ENCODE data around the gene EDIL3.

EDIL3 gene

DNA sequence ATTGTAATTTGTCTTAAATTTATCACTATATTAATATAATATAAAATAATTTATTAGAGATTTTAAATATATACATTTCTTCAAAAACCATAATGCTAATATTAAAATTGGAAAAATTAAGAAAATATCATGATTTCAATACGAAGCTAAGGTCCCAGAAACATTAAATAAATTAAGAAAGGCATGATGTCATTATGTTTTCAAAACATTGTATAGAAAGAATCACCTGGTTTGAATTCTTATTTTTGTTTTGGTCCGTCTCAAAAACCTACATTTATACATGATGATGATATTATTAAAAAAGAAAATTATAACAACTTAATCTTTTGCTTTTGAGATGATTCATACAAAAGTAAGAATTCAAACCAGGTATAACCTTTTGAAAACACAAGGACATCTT, 8.2 kb upstream of the EDIL3 start:
- DNase-seq (ENCODE audit: insufficient read length), result no peak
- TF ChIP-seq POLR2A (IDR thresholded peaks at IDR 0.05; ENCODE audit: low read depth, low read length), result no peak
- no peak for TF ChIP-seq TAF1 (IDR thresholded peaks at IDR 0.05; ENCODE audit: borderline replicate concordance, low read depth, low read length)
- TF ChIP-seq POLR2AphosphoS5 (IDR thresholded peaks at IDR 0.05; ENCODE audit: low read depth, low read length), result no peak
- FAIRE-seq, result no peak

DNA sequence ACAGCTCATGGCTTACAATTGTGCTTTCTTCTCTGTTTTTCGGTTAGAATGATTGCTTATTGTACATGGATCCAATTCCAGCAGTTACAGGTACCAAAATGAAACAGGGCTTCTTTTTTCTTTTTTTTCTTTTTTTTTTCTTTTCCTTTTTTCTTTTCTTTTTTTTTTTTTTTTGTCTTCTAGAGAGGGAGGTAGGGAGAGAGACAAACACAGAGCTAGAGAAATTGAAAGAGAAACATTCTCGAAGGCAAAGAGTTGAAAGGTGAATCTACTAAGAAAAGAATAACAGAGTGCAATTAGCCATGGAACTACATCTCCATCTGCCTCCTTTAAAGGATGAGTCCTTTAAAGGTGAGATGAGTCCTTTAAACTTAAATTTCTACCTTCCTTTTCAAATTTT, 1.0 kb upstream of the EDIL3 start:
- FAIRE-seq (no peak), DNase-seq (ENCODE audit: insufficient read length) (no peak)
- TF ChIP-seq POLR2AphosphoS5 (IDR thresholded peaks at IDR 0.05; ENCODE audit: low read depth, low read length), result no peak
- no peak for TF ChIP-seq TAF1 (IDR thresholded peaks at IDR 0.05; ENCODE audit: borderline replicate concordance, low read depth, low read length)
- no peak for TF ChIP-seq POLR2A (IDR thresholded peaks at IDR 0.05; ENCODE audit: low read depth, low read length)

- FAIRE-seq, result no peak
- TF ChIP-seq TAF1 (IDR thresholded peaks at IDR 0.05; ENCODE audit: borderline replicate concordance, low read depth, low read length) (no peak), POLR2A (IDR thresholded peaks at IDR 0.05; ENCODE audit: low read depth, low read length) (no peak), POLR2AphosphoS5 (IDR thresholded peaks at IDR 0.05; ENCODE audit: low read depth, low read length) (no peak)
- DNase-seq (ENCODE audit: insufficient read length), result no peak
These were observed 670 bp downstream of the EDIL3 start for GRCh38 chr5:84383816-84384603.

DNA sequence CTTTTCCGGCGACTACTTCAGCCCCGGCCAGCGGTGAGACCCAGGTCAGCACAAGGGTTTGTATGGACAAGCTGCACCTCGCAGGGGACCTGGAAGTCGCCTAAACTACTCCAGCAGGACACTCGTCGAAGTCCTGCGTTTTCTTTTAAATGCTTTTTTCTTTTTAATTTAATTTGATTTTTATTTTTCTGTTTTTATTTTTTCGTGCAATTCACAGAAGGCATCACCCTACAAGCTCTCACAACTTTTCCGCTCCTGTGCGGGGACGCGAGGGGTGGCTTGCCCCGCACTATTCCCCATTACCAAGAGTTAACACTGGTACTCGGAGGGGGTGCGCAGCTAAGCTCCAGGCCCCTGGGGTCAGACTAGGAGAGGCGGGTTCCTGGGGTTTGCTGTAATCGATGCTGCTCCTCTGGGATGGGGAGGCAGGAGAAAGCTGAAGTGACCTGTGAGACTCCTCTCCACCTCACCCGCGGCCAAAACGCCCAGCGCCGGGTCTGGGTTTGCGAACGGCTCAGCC, 1.3 kb downstream of the EDIL3 start:
- DNase-seq (ENCODE audit: insufficient read length) (no peak), FAIRE-seq (no peak)
- TF ChIP-seq POLR2A (IDR thresholded peaks at IDR 0.05; ENCODE audit: low read depth, low read length) (no peak), POLR2AphosphoS5 (IDR thresholded peaks at IDR 0.05; ENCODE audit: low read depth, low read length) (no peak), TAF1 (IDR thresholded peaks at IDR 0.05; ENCODE audit: borderline replicate concordance, low read depth, low read length) (no peak)

DNA sequence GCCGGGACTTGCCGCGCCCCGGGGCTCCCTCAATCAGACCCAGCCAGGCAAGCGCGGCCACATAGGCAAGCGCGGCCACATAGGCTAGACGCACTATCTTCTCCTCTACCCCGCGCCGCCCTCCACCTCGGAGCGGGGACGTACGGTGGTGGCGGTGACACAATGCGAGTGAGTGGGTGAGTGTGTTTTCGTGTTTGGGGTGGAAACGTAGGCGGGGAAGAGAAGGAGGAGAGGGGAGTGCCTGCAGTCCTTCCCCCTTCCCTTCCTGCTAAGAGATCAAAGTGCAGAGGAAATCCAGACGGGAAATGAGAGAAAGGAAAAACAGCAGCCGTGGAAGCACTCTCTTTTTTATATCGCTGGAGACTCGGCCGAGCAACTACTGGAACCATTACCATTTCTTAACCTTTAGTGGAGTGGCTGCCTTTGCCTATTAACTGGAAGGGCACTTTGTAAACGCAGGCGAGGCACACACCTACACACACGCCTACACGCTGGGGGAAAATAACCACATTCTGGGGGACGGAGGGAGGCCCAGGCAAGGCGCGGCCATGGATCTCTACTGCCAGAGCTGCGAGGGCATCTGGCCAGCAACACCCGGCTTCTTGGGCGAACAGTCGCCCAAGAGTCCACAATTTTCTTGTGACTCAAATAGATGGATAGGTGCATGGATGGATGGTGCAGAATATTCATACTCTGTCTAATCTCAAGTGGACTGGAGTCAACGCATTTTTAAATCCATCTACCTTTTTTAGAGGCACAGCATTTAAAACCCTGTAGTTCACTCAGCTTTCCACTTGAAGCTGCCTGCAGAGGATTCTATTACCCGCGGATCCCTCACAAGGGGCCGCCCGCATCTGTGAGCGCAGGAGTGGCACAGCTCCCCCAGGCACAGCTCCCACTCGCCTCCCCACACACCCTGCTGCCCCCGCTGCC, 2.1 kb downstream of the EDIL3 start:
- TF ChIP-seq POLR2AphosphoS5 (IDR thresholded peaks at IDR 0.05; ENCODE audit: low read depth, low read length), result no peak
- FAIRE-seq, result no peak
- no peak for DNase-seq (ENCODE audit: insufficient read length)

DNA sequence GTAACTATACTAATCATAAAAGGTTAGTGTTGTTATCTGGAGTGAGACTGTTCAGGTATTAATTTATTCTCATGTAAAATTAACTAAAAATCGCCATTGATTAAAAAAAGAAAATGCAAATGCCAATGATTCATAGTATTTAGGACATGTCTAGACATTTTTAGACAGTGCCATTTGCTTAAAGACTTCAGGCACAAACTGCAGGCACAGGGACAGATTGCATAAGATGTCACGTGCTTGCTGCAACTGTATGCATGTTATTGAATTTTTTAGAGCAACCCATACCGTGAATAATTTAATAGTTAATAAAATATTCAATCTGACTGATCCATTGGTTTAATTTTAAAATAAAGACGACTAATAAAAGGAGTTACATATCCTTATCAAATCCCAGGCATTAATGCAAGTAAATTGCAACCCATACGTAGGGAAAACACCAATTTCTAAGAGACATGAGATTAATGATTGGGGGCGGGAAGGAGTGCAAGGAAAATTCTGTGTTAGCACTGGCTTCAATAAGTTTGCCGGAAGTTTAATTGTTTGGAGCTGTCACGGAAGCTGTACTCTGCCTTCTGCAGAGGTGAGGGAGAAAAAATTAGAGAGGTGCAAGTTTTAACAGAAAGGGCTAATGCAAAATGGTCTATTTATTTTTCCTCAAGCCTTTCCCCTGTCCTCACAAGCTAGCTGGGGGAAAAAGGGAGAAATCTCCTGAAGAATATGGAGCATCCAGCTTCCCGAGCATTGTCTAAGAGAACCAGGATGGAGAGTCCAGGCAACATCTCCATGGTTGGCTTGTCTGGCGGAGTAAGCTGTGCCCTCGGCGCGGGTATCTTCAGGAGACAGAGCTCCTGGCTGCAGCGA, 2.9 kb downstream of the EDIL3 start:
- TF ChIP-seq TAF1 (IDR thresholded peaks at IDR 0.05; ENCODE audit: borderline replicate concordance, low read depth, low read length), result no peak
- no peak for TF ChIP-seq POLR2A (IDR thresholded peaks at IDR 0.05; ENCODE audit: low read depth, low read length)
- TF ChIP-seq POLR2AphosphoS5 (IDR thresholded peaks at IDR 0.05; ENCODE audit: low read depth, low read length), result no peak
- FAIRE-seq (no peak), DNase-seq (ENCODE audit: insufficient read length) (no peak)

DNA sequence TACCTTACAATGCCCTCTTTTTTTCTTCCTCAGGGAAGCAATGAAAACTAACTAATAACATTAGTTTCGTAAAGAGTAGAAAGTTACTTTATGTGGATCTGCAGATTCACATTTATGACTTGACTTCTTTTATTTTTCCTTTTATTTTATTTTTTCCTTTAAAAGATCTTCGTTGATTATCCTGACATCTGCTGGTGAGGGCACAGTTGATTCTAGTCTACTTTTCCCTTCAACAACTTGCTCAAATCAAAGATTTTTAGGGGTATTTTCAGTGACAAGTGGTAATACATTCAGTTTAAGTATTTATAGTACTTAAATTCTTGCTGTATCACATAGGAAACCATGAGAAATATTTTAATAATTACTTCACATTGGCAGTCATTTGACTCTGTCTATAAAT, 4.9 kb downstream of the EDIL3 start:
- FAIRE-seq, result no peak
- DNase-seq (ENCODE audit: insufficient read length), result no peak
- TF ChIP-seq TAF1 (IDR thresholded peaks at IDR 0.05; ENCODE audit: borderline replicate concordance, low read depth, low read length), result no peak
- TF ChIP-seq POLR2A (IDR thresholded peaks at IDR 0.05; ENCODE audit: low read depth, low read length), result no peak
- no peak for TF ChIP-seq POLR2AphosphoS5 (IDR thresholded peaks at IDR 0.05; ENCODE audit: low read depth, low read length)

GRCh38 chr5:84378961-84379360, 5.7 kb downstream of the EDIL3 start:
- DNase-seq (ENCODE audit: insufficient read length) (no peak), FAIRE-seq (no peak)
- TF ChIP-seq TAF1 (IDR thresholded peaks at IDR 0.05; ENCODE audit: borderline replicate concordance, low read depth, low read length) (no peak), POLR2AphosphoS5 (IDR thresholded peaks at IDR 0.05; ENCODE audit: low read depth, low read length) (no peak), POLR2A (IDR thresholded peaks at IDR 0.05; ENCODE audit: low read depth, low read length) (no peak)

DNA sequence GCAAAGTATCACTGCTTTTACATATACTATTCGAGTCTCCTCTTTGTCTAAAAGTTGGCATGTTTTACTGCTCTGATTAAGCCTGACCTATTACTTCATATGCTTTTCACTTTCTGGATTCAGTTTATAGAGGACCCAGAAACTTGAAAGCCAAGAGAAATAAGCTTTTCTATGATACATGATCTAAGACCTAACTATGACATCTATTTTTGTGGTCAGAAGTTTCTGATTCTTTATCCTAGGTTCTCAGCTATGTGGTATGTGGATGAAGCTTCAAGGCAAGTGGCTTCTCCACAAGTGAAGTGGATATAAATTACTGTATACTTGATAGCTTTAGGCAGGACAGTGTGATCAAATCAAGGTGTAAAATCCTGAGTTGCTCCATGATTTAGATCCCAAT, 6.3 kb downstream of the EDIL3 start:
- TF ChIP-seq TAF1 (IDR thresholded peaks at IDR 0.05; ENCODE audit: borderline replicate concordance, low read depth, low read length) (no peak), POLR2AphosphoS5 (IDR thresholded peaks at IDR 0.05; ENCODE audit: low read depth, low read length) (no peak), POLR2A (IDR thresholded peaks at IDR 0.05; ENCODE audit: low read depth, low read length) (no peak)
- DNase-seq (ENCODE audit: insufficient read length) (no peak), FAIRE-seq (no peak)

DNA sequence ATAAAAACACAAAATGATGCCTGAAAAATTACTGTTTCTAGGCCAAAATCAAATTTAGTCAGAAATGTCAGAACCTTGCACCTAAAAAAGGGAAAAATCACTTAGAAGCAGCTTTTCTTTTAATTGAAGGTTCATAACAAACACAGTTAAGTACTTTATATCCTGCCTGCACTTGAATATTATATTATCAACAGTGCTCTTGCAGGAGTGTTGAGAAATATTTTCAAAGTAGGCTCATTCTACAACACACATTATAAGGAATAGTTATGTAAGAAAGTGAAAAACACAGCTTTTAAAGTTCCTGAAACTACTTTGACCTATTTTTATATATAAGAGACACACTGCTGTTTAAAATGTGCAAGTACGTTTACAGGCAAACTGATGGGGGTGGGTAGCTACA, 8.3 kb downstream of the EDIL3 start:
- no peak for TF ChIP-seq POLR2AphosphoS5 (IDR thresholded peaks at IDR 0.05; ENCODE audit: low read depth, low read length)
- TF ChIP-seq TAF1 (IDR thresholded peaks at IDR 0.05; ENCODE audit: borderline replicate concordance, low read depth, low read length), result no peak
- no peak for TF ChIP-seq POLR2A (IDR thresholded peaks at IDR 0.05; ENCODE audit: low read depth, low read length)
- FAIRE-seq (no peak), DNase-seq (ENCODE audit: insufficient read length) (no peak)

DNA sequence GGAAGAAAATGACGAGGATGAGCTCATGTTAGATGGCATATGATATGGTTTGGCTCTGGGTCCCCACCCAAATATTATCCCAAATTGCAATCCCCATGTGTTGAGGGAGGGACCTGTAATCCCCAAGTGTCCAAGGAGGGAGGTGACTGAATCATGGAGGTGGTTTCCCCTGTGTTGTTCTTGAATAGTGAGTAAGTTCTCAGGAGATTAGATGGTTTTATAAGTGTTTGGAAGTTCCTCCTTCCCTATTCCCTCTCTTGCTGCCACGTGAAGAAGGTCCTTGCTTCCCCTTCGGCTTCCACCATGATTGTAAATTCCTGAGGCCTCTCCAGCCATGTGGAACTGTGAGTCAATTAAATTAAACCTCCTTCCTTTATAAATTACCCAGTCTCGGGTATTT, 10.1 kb downstream of the EDIL3 start:
- FAIRE-seq (no peak), DNase-seq (ENCODE audit: insufficient read length) (no peak)
- TF ChIP-seq POLR2AphosphoS5 (IDR thresholded peaks at IDR 0.05; ENCODE audit: low read depth, low read length) (no peak), TAF1 (IDR thresholded peaks at IDR 0.05; ENCODE audit: borderline replicate concordance, low read depth, low read length) (no peak), POLR2A (IDR thresholded peaks at IDR 0.05; ENCODE audit: low read depth, low read length) (no peak)
